ENCODE results near the gene IFNGR2. TPM values are rescaled to one million over a fixed set of nuclear protein-coding genes. Genes with fewer than 3 reads are reported as not detected.
"Not testable (repeated sequence)": the region's sequence is repeated elsewhere in the genome, so short reads cannot be mapped to it uniquely, and the experiment has no call there.

IFNGR2 gene
- total and polyA plus RNA-seq, 4 donors: 67.1 to 77.7 (median 67.1) TPM

- Histone ChIP-seq H3K36me3 (ENCODE audit: control insufficient read depth, insufficient read depth, low read length) (peaks cover 15% of the 10 kb centered on the region), H3K4me3 (ENCODE audit: low read depth, low read length) (no peak overlapping the region), H3K27ac (ENCODE audit: low read depth, low read length) (no peak overlapping the region), H3K4me1 (ENCODE audit: control insufficient read depth, insufficient read depth, low read length) (peaks cover 4% of the 10 kb centered on the region), H3K9me3 (ENCODE audit: control insufficient read depth, insufficient read depth, low read length) (no peaks in the 10 kb centered on the region), H3K27me3 (ENCODE audit: control insufficient read depth, insufficient read depth, low read length) (no peaks in the 10 kb centered on the region)
- no peak for DNase-seq (ENCODE audit: low read depth in 4 of 6, low spot score in 6 of 6)
- 0% methylated on average over 1 of the region's 2 CpGs for WGBS (ENCODE audit: insufficient coverage)
Measured at GRCh38 chr21:33444499-33444898, 41.3 kb downstream of the IFNGR2 start.

GRCh38 chr21:33446620-33447019 lies 43.4 kb downstream of the IFNGR2 start:
- H3K4me3 ChIP-seq (ENCODE audit: low read depth, low read length); H3K9me3 ChIP-seq (ENCODE audit: control insufficient read depth, insufficient read depth, low read length); H3K27ac ChIP-seq (ENCODE audit: low read depth, low read length); H3K4me1 ChIP-seq (ENCODE audit: control insufficient read depth, insufficient read depth, low read length); DNase-seq (ENCODE audit: low read depth in 4 of 6, low spot score in 6 of 6); H3K27me3 ChIP-seq (ENCODE audit: control insufficient read depth, insufficient read depth, low read length): not testable (repeated sequence)
- WGBS (ENCODE audit: insufficient coverage): 89% methylated on average over 5 of the region's 6 CpGs
- peaks cover 15% of the 10 kb centered on the region for H3K36me3 ChIP-seq (ENCODE audit: control insufficient read depth, insufficient read depth, low read length)

- H3K27me3 ChIP-seq (ENCODE audit: control insufficient read depth, insufficient read depth, low read length): no peaks in the 10 kb centered on the region
- H3K36me3 ChIP-seq (ENCODE audit: control insufficient read depth, insufficient read depth, low read length): peaks cover 9% of the 10 kb centered on the region
- H3K9me3 ChIP-seq (ENCODE audit: control insufficient read depth, insufficient read depth, low read length): no peaks in the 10 kb centered on the region
- DNase-seq (ENCODE audit: low read depth in 4 of 6, low spot score in 6 of 6): peak in 1 of 6 donors; percentile 66
- no peaks in the 10 kb centered on the region for H3K4me1 ChIP-seq (ENCODE audit: control insufficient read depth, insufficient read depth, low read length)
- no peak overlapping the region for H3K27ac ChIP-seq (ENCODE audit: low read depth, low read length)
- no peak overlapping the region for H3K4me3 ChIP-seq (ENCODE audit: low read depth, low read length)
- WGBS (ENCODE audit: insufficient coverage): no CpG with 5 or more reads among the region's 4 CpGs
Measured at GRCh38 chr21:33449616-33450015, 46.4 kb downstream of the IFNGR2 start.

- WGBS (ENCODE audit: insufficient coverage): 88% methylated on average over 1 of the region's 1 CpG
- Histone ChIP-seq H3K4me3 (ENCODE audit: low read depth, low read length) (no peak overlapping the region), H3K27me3 (ENCODE audit: control insufficient read depth, insufficient read depth, low read length) (no peaks in the 10 kb centered on the region), H3K9me3 (ENCODE audit: control insufficient read depth, insufficient read depth, low read length) (no peaks in the 10 kb centered on the region), H3K4me1 (ENCODE audit: control insufficient read depth, insufficient read depth, low read length) (no peaks in the 10 kb centered on the region), H3K27ac (ENCODE audit: low read depth, low read length) (no peak overlapping the region), H3K36me3 (ENCODE audit: control insufficient read depth, insufficient read depth, low read length) (peaks cover 7% of the 10 kb centered on the region)
- no peak for DNase-seq (ENCODE audit: low read depth in 4 of 6, low spot score in 6 of 6)
Measured at GRCh38 chr21:33451634-33452071, 48.4 kb downstream of the IFNGR2 start.

- H3K4me1 ChIP-seq (ENCODE audit: control insufficient read depth, insufficient read depth, low read length): no peaks in the 10 kb centered on the region
- H3K27ac ChIP-seq (ENCODE audit: low read depth, low read length): no peak overlapping the region
- H3K36me3 ChIP-seq (ENCODE audit: control insufficient read depth, insufficient read depth, low read length): peaks cover 10% of the 10 kb centered on the region
- no peak for DNase-seq (ENCODE audit: low read depth in 4 of 6, low spot score in 6 of 6)
- H3K4me3 ChIP-seq (ENCODE audit: low read depth, low read length): no peak overlapping the region
- H3K9me3 ChIP-seq (ENCODE audit: control insufficient read depth, insufficient read depth, low read length): no peaks in the 10 kb centered on the region
- no peaks in the 10 kb centered on the region for H3K27me3 ChIP-seq (ENCODE audit: control insufficient read depth, insufficient read depth, low read length)
- no CpG with 5 or more reads among the region's 3 CpGs for WGBS (ENCODE audit: insufficient coverage)
Measured at GRCh38 chr21:33452362-33452761, 49.1 kb downstream of the IFNGR2 start.

- H3K27ac ChIP-seq (ENCODE audit: low read depth, low read length): no peak overlapping the region
- H3K36me3 ChIP-seq (ENCODE audit: control insufficient read depth, insufficient read depth, low read length): peaks cover 7% of the 10 kb centered on the region
Measured at GRCh38 chr21:33455686-33456446, 52.7 kb downstream of the IFNGR2 start.

GRCh38 chr21:33458861-33459260 lies 55.6 kb downstream of the IFNGR2 start:
- peaks cover 12% of the 10 kb centered on the region for H3K36me3 ChIP-seq (ENCODE audit: control insufficient read depth, insufficient read depth, low read length)
- H3K27ac ChIP-seq (ENCODE audit: low read depth, low read length): no peak overlapping the region
- no peaks in the 10 kb centered on the region for H3K9me3 ChIP-seq (ENCODE audit: control insufficient read depth, insufficient read depth, low read length)
- no peak for DNase-seq (ENCODE audit: low read depth in 4 of 6, low spot score in 6 of 6)
- H3K27me3 ChIP-seq (ENCODE audit: control insufficient read depth, insufficient read depth, low read length): no peaks in the 10 kb centered on the region
- H3K4me1 ChIP-seq (ENCODE audit: control insufficient read depth, insufficient read depth, low read length): no peaks in the 10 kb centered on the region
- H3K4me3 ChIP-seq (ENCODE audit: low read depth, low read length): no peak overlapping the region
- WGBS (ENCODE audit: insufficient coverage): 100% methylated on average over 2 of the region's 3 CpGs

More at GRCh38 chr21:33455686-33456446, 52.7 kb downstream of the IFNGR2 start:
- H3K9me3 ChIP-seq (ENCODE audit: control insufficient read depth, insufficient read depth, low read length): no peaks in the 10 kb centered on the region
- H3K4me1 ChIP-seq (ENCODE audit: control insufficient read depth, insufficient read depth, low read length): no peaks in the 10 kb centered on the region
- no peaks in the 10 kb centered on the region for H3K27me3 ChIP-seq (ENCODE audit: control insufficient read depth, insufficient read depth, low read length)
- WGBS (ENCODE audit: insufficient coverage): 100% methylated on average over 1 of the region's 6 CpGs
- no peak overlapping the region for H3K4me3 ChIP-seq (ENCODE audit: low read depth, low read length)
- DNase-seq (ENCODE audit: low read depth in 4 of 6, low spot score in 6 of 6): no peak

GRCh38 chr21:33461538-33462250 lies 58.5 kb downstream of the IFNGR2 start:
- Histone ChIP-seq H3K36me3 (ENCODE audit: control insufficient read depth, insufficient read depth, low read length) (peaks cover 8% of the 10 kb centered on the region), H3K4me1 (ENCODE audit: control insufficient read depth, insufficient read depth, low read length) (no peaks in the 10 kb centered on the region), H3K9me3 (ENCODE audit: control insufficient read depth, insufficient read depth, low read length) (no peaks in the 10 kb centered on the region), H3K27me3 (ENCODE audit: control insufficient read depth, insufficient read depth, low read length) (no peaks in the 10 kb centered on the region), H3K4me3 (ENCODE audit: low read depth, low read length) (no peak overlapping the region), H3K27ac (ENCODE audit: low read depth, low read length) (no peak overlapping the region)
- 100% methylated on average over 1 of the region's 5 CpGs for WGBS (ENCODE audit: insufficient coverage)
- no peak for DNase-seq (ENCODE audit: low read depth in 4 of 6, low spot score in 6 of 6)

- H3K4me1 ChIP-seq (ENCODE audit: control insufficient read depth, insufficient read depth, low read length); DNase-seq (ENCODE audit: low read depth in 4 of 6, low spot score in 6 of 6); H3K4me3 ChIP-seq (ENCODE audit: low read depth, low read length); H3K27ac ChIP-seq (ENCODE audit: low read depth, low read length); H3K36me3 ChIP-seq (ENCODE audit: control insufficient read depth, insufficient read depth, low read length); H3K9me3 ChIP-seq (ENCODE audit: control insufficient read depth, insufficient read depth, low read length); H3K27me3 ChIP-seq (ENCODE audit: control insufficient read depth, insufficient read depth, low read length): not testable (repeated sequence)
- 97% methylated on average over 4 of the region's 4 CpGs for WGBS (ENCODE audit: insufficient coverage)
Measured at GRCh38 chr21:33469183-33469582, 66.0 kb downstream of the IFNGR2 start.

- Histone ChIP-seq H3K36me3 (ENCODE audit: control insufficient read depth, insufficient read depth, low read length) (no peaks in the 10 kb centered on the region), H3K27ac (ENCODE audit: low read depth, low read length) (no peak overlapping the region), H3K9me3 (ENCODE audit: control insufficient read depth, insufficient read depth, low read length) (no peaks in the 10 kb centered on the region), H3K4me3 (ENCODE audit: low read depth, low read length) (no peak overlapping the region), H3K27me3 (ENCODE audit: control insufficient read depth, insufficient read depth, low read length) (no peaks in the 10 kb centered on the region), H3K4me1 (ENCODE audit: control insufficient read depth, insufficient read depth, low read length) (no peaks in the 10 kb centered on the region)
- whole genome bisulfite sequencing (ENCODE audit: insufficient coverage): no CpG with 5 or more reads among the region's 2 CpGs
- no peak for DNase-seq (ENCODE audit: low read depth in 4 of 6, low spot score in 6 of 6)
Measured at GRCh38 chr21:33470701-33471100, 67.5 kb downstream of the IFNGR2 start.
